HepG2 (cell line): ENCODE data around the gene GLYAT.

Experiments
- FOXK1 ChIP-seq: sonication (generic); formaldehyde crosslinking; IDR thresholded peaks from 2 replicates; pipeline ENCODE4 v1.4.0; 2020; ENCODE audit warnings: low read depth, missing genetic modification reagents, borderline replicate concordance
- KDM4B ChIP-seq: sonication (generic); formaldehyde crosslinking; IDR thresholded peaks from 2 replicates; pipeline ENCODE4 v1.4.0; 2020; ENCODE audit warnings: missing genetic modification reagents
- POLR2AphosphoS5 ChIP-seq: IDR thresholded peaks from 2 replicates; pipeline ENCODE4 v1.6.1; 2012; ENCODE audit warnings: low read depth, low read length
- TMF1 ChIP-seq: sonication (generic); formaldehyde crosslinking; IDR thresholded peaks from 2 replicates; pipeline ENCODE4 v1.8.1; 2022; ENCODE audit warnings: low read depth, missing genetic modification reagents
- TF ChIP-seq, protein P1 (sequence below), 2 experiments: sonication (generic) in 1 of 2; formaldehyde crosslinking in 1 of 2; IDR thresholded peaks; 2 replicates each; pipeline versions ENCODE4 v1.5.1 to v1.6.1; 2011 to 2020; ENCODE audit warnings: borderline replicate concordance in 1 of 2, low read depth in 1 of 2, low read length in 1 of 2, mild to moderate bottlenecking in 1 of 2, missing genetic modification reagents in 1 of 2, moderate library complexity in 1 of 2

- TF ChIP-seq TMF1 (CRISPR knock-in tag) (no peak), KDM4B (CRISPR knock-in tag) (no peak), FOXK1 (CRISPR knock-in tag) (no peak), POLR2AphosphoS5 (no peak)
- TF ChIP-seq, protein P1, sequence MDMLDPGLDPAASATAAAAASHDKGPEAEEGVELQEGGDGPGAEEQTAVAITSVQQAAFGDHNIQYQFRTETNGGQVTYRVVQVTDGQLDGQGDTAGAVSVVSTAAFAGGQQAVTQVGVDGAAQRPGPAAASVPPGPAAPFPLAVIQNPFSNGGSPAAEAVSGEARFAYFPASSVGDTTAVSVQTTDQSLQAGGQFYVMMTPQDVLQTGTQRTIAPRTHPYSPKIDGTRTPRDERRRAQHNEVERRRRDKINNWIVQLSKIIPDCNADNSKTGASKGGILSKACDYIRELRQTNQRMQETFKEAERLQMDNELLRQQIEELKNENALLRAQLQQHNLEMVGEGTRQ (IDR thresholded peaks at IDR 0.05; ENCODE audit: low read depth, low read length), result no peak
- TF ChIP-seq, protein P1 (CRISPR knock-in tag; IDR thresholded peaks at IDR 0.05; ENCODE audit: borderline replicate concordance), result no peak
These were observed 12.2 kb downstream of the GLYAT start for GRCh38 chr11:58719406-58720117.
